ENCODE results near the gene SPATA31C2.

Gene SPATA31C2

GRCh38 chr9:88085476-88085875 lies 52.8 kb downstream of the SPATA31C2 start:
- no peak for DNase-seq (ENCODE audit: low spot score)
- no peak for TF ChIP-seq CTCF (IDR thresholded peaks at IDR 0.05)
- H3K4me3 ChIP-seq = no peak overlapping the region
- H3K27ac ChIP-seq = no peak overlapping the region

- no peak overlapping the region for H3K27ac ChIP-seq
- DNase-seq (ENCODE audit: low spot score) = no peak
- TF ChIP-seq CTCF (IDR thresholded peaks at IDR 0.05) = no peak
- H3K4me3 ChIP-seq = no peak overlapping the region
Measured at GRCh38 chr9:88084357-88085183, 53.7 kb downstream of the SPATA31C2 start.
